H9 (cell line): ENCODE results near the gene LRRTM1. TPM values are rescaled to one million over a fixed set of nuclear protein-coding genes. Genes with fewer than 3 reads are reported as not detected.

Experiments
- DNase-seq: peaks from one replicate; pipeline ENCODE4 v3.0.0-alpha.2; 2017
- H2AFZ ChIP-seq: one replicate; pipeline ENCODE4 v1.6.1; 2013; ENCODE audit warnings: mild to moderate bottlenecking, low read length, control low read depth, moderate library complexity
- H2AK5ac ChIP-seq: 2 replicates; pipeline ENCODE4 v1.6.1; 2013; ENCODE audit warnings: low read length, control low read depth, mixed read lengths; ENCODE audit not compliant: insufficient read length
- H2BK120ac ChIP-seq: one replicate; pipeline ENCODE4 v1.6.1; 2013; ENCODE audit warnings: low read depth, mild to moderate bottlenecking, low read length, control low read depth, inconsistent platforms; ENCODE audit not compliant: poor library complexity, severe bottlenecking
- H2BK12ac ChIP-seq: 2 replicates; pipeline ENCODE4 v1.6.1; 2013; ENCODE audit warnings: low read length, control low read depth, mixed read lengths, low read depth; ENCODE audit not compliant: insufficient read length
- H2BK15ac ChIP-seq: 2 replicates; pipeline ENCODE4 v1.6.1; 2013; ENCODE audit warnings: low read depth, low read length, control low read depth
- H2BK20ac ChIP-seq: one replicate; pipeline ENCODE4 v1.6.1; 2013; ENCODE audit warnings: low read depth, mild to moderate bottlenecking, low read length, control low read depth, inconsistent platforms; ENCODE audit not compliant: poor library complexity, severe bottlenecking
- H2BK5ac ChIP-seq: 2 replicates; pipeline ENCODE4 v1.6.1; 2013; ENCODE audit warnings: low read length, control low read depth, mixed read lengths; ENCODE audit not compliant: insufficient read length
- H3K14ac ChIP-seq: 2 replicates; pipeline ENCODE4 v1.6.1; 2013; ENCODE audit warnings: low read length, control low read depth; ENCODE audit not compliant: insufficient read depth
- H3K18ac ChIP-seq: 2 replicates; pipeline ENCODE4 v1.6.1; 2013; ENCODE audit warnings: low read depth, mild to moderate bottlenecking, mixed read lengths, low read length, control low read depth; ENCODE audit not compliant: insufficient read length
- H3K23ac ChIP-seq: 2 replicates; pipeline ENCODE4 v1.6.1; 2013; ENCODE audit warnings: low read length, control low read depth, mixed read lengths, low read depth; ENCODE audit not compliant: insufficient read length
- H3K23me2 ChIP-seq: 2 replicates; pipeline ENCODE4 v1.6.1; 2013; ENCODE audit warnings: low read depth, mild to moderate bottlenecking, mixed read lengths, low read length, control low read depth; ENCODE audit not compliant: insufficient read length, poor library complexity, severe bottlenecking
- H3K27ac ChIP-seq: 2 replicates; pipeline ENCODE4 v1.5.1; 2013; ENCODE audit warnings: low read length, control low read depth, mixed read lengths, low read depth; ENCODE audit not compliant: insufficient read length
- H3K27me3 ChIP-seq: 2 replicates; pipeline ENCODE4 v1.6.1; 2013; ENCODE audit warnings: low read length, control low read depth, inconsistent platforms; ENCODE audit not compliant: insufficient read depth
- H3K4ac ChIP-seq: 2 replicates; pipeline ENCODE4 v1.6.1; 2013; ENCODE audit warnings: low read depth, mild to moderate bottlenecking, control low read depth, inconsistent platforms, low read length, moderate library complexity
- H3K4me1 ChIP-seq: 2 replicates; pipeline ENCODE4 v1.6.1; 2013; ENCODE audit warnings: low read length, control low read depth, inconsistent platforms; ENCODE audit not compliant: insufficient read depth
- H3K4me2 ChIP-seq: 2 replicates; pipeline ENCODE4 v1.6.1; 2013; ENCODE audit warnings: low read length, control low read depth, mixed read lengths; ENCODE audit not compliant: insufficient read length, insufficient read depth
- H3K56ac ChIP-seq: 2 replicates; pipeline ENCODE4 v1.6.1; 2013; ENCODE audit warnings: low read depth, mild to moderate bottlenecking, mixed read lengths, low read length, control low read depth; ENCODE audit not compliant: insufficient read length
- H3K79me1 ChIP-seq: 2 replicates; pipeline ENCODE4 v1.6.1; 2013; ENCODE audit warnings: low read depth, mild to moderate bottlenecking, moderate library complexity, low read length, control low read depth, inconsistent platforms; ENCODE audit not compliant: insufficient read depth, poor library complexity, severe bottlenecking
- H3K79me2 ChIP-seq: 2 replicates; pipeline ENCODE4 v1.6.1; 2013; ENCODE audit warnings: low read length, control low read depth, inconsistent platforms; ENCODE audit not compliant: insufficient read depth
- H3K9ac ChIP-seq: 2 replicates; pipeline ENCODE4 v1.6.1; 2013; ENCODE audit warnings: low read length, control low read depth, mixed read lengths; ENCODE audit not compliant: insufficient read length; ENCODE audit errors: extremely low read depth
- H3K9me3 ChIP-seq: one replicate; pipeline ENCODE4 v1.6.1; 2013; ENCODE audit warnings: low read depth, low read length, inconsistent platforms; ENCODE audit not compliant: control insufficient read depth
- H3T11ph ChIP-seq: one replicate; pipeline ENCODE4 v1.6.1; 2013; ENCODE audit warnings: mild to moderate bottlenecking, low read length, control low read depth, inconsistent platforms
- H4K20me1 ChIP-seq: one replicate; pipeline ENCODE4 v1.6.1; 2013; ENCODE audit not compliant: control insufficient read depth, insufficient read length, insufficient read depth
- H4K5ac ChIP-seq: 2 replicates; pipeline ENCODE4 v1.6.1; 2013; ENCODE audit warnings: low read depth, mild to moderate bottlenecking, mixed read lengths, low read length, control low read depth; ENCODE audit not compliant: insufficient read length
- H4K8ac ChIP-seq: replicated peaks from 2 replicates; pipeline ENCODE4 v1.6.1; 2013; ENCODE audit warnings: low read length, control low read depth, mixed read lengths, low read depth; ENCODE audit not compliant: insufficient read length
- H4K91ac ChIP-seq: 2 replicates; pipeline ENCODE4 v1.6.1; 2013; ENCODE audit warnings: low read depth, mild to moderate bottlenecking, moderate library complexity, mixed read lengths, low read length, control low read depth; ENCODE audit not compliant: insufficient read length
- H3K27ac Mint-ChIP-seq, 3 experiments: 2 replicates in 2 of 3; 3 replicates in 1 of 3; pipeline ENCODE4 v1.8.0; 2020 to 2021; ENCODE audit warnings: mixed read lengths in 3 of 3, mild to moderate bottlenecking in 1 of 3, moderate library complexity in 1 of 3
- H3K27me3 Mint-ChIP-seq: 2 replicates; pipeline ENCODE4 v1.8.0; 2021; ENCODE audit warnings: low read depth, mild to moderate bottlenecking, moderate library complexity, mixed read lengths
- H3K36me3 Mint-ChIP-seq, 3 experiments: 2 replicates in 2 of 3; 3 replicates in 1 of 3; pipeline ENCODE4 v1.8.0; 2020 to 2021; ENCODE audit warnings: low read depth in 3 of 3, mixed read lengths in 3 of 3; ENCODE audit not compliant: insufficient read depth in 1 of 3
- H3K4me1 Mint-ChIP-seq, 2 experiments: 2 replicates each; pipeline ENCODE4 v1.8.0; 2020; ENCODE audit warnings: mixed read lengths in 2 of 2
- H3K4me3 Mint-ChIP-seq, 2 experiments: 2 replicates in 1 of 2; 3 replicates in 1 of 2; pipeline ENCODE4 v1.8.0; 2020 to 2021; ENCODE audit warnings: mild to moderate bottlenecking in 2 of 2, mixed read lengths in 2 of 2, moderate library complexity in 1 of 2
- H3K9me3 Mint-ChIP-seq, 2 experiments: 2 replicates in 1 of 2; 3 replicates in 1 of 2; pipeline ENCODE4 v1.8.0; 2020; ENCODE audit warnings: mild to moderate bottlenecking in 2 of 2, mixed read lengths in 2 of 2, moderate library complexity in 1 of 2
- WGBS: extraction: QIAGEN DNeasy Blood & Tissue Kit; methylation state at CpG from one replicate; pipeline ENCODE4 v1.1.7; 2013; ENCODE audit warnings: missing lambda C conversion rate, low lambda C conversion rate, mixed read lengths; ENCODE audit not compliant: insufficient read length; ENCODE audit errors: extremely low coverage; 5-methylcytosine and 5-hydroxymethylcytosine counted together
- total RNA-seq: library from RNA; stranded (reverse); gene quantifications from 2 replicates; pipeline ENCODE4 v1.2.1, GENCODE V29; 2021
- TF ChIP-seq, protein P1 (sequence below): fragments of 200-600 bp; sonication (generic); conservative IDR thresholded peaks from 3 replicates; pipeline ENCODE4 v1.8.0; 2021; ENCODE audit warnings: antibody characterized with exemption, mild to moderate bottlenecking

The LRRTM1 gene
- total RNA-seq, 1 experiment from 2014 or later = 1.2 TPM

- no peaks in the 10 kb centered on the region for H3K79me2 ChIP-seq
- H3K18ac ChIP-seq = no peak overlapping the region
- no peak overlapping the region for H2BK5ac ChIP-seq
- no peak overlapping the region for H3K27ac Mint-ChIP-seq
- no peak overlapping the region for H2AK5ac ChIP-seq
- no peaks in the 10 kb centered on the region for H3K36me3 Mint-ChIP-seq
- no peaks in the 10 kb centered on the region for H3K23me2 ChIP-seq
- H3K9ac ChIP-seq = no peak overlapping the region
- no peak overlapping the region for H3K4ac ChIP-seq
- no peak for DNase-seq
- H3K9me3 ChIP-seq = no peaks in the 10 kb centered on the region
- H2BK15ac ChIP-seq = no peak overlapping the region
- H3K4me3 Mint-ChIP-seq = no peak overlapping the region
- no peak overlapping the region for H4K5ac ChIP-seq
- no peak overlapping the region for H3K4me2 ChIP-seq
- no peak overlapping the region for H2AFZ ChIP-seq
- no peak overlapping the region for H2BK12ac ChIP-seq
- no peaks in the 10 kb centered on the region for H4K20me1 ChIP-seq
- no peak overlapping the region for H2BK120ac ChIP-seq
- no peak overlapping the region for H3K56ac ChIP-seq
- H4K8ac ChIP-seq = no peak overlapping the region
- no CpG with 5 or more reads among the region's 1 CpG for WGBS
- TF ChIP-seq, protein P1, sequence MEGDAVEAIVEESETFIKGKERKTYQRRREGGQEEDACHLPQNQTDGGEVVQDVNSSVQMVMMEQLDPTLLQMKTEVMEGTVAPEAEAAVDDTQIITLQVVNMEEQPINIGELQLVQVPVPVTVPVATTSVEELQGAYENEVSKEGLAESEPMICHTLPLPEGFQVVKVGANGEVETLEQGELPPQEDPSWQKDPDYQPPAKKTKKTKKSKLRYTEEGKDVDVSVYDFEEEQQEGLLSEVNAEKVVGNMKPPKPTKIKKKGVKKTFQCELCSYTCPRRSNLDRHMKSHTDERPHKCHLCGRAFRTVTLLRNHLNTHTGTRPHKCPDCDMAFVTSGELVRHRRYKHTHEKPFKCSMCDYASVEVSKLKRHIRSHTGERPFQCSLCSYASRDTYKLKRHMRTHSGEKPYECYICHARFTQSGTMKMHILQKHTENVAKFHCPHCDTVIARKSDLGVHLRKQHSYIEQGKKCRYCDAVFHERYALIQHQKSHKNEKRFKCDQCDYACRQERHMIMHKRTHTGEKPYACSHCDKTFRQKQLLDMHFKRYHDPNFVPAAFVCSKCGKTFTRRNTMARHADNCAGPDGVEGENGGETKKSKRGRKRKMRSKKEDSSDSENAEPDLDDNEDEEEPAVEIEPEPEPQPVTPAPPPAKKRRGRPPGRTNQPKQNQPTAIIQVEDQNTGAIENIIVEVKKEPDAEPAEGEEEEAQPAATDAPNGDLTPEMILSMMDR = no peak
- H3K9me3 Mint-ChIP-seq = no peaks in the 10 kb centered on the region; a peak in 1 of 5 replicates
- no peaks in the 10 kb centered on the region for H3K79me1 ChIP-seq
- no peaks in the 10 kb centered on the region for H3K27me3 ChIP-seq
- H3K27me3 Mint-ChIP-seq = no peaks in the 10 kb centered on the region
- H3K23ac ChIP-seq = no peak overlapping the region
- no peak overlapping the region for H4K91ac ChIP-seq
- peaks cover 6 to 10% of the 10 kb centered on the region in 2 experiments for H3K4me1 Mint-ChIP-seq
- no peak overlapping the region for H2BK20ac ChIP-seq
- no peak overlapping the region for H3T11ph ChIP-seq
- H3K27ac ChIP-seq = no peak overlapping the region
- no peaks in the 10 kb centered on the region for H3K4me1 ChIP-seq
- H3K14ac ChIP-seq = 0 out of 2 replicates have a peak overlapping the region, but pooled peaks have one; percentile 20
These were observed 12.9 kb downstream of the LRRTM1 start for GRCh38 chr2:80291656-80292055.
